Colonic mucosa (tissue), 4 donors: ENCODE measurements around the gene YIF1A. TPM values are rescaled to one million over a fixed set of nuclear protein-coding genes. Genes with fewer than 3 reads are reported as not detected.

Experiments used
- DNase-seq: peaks from one replicate; pipeline ENCODE4 v3.0.0-alpha.2; 2020
- H3K27ac ChIP-seq: fragments of 200-600 bp; one replicate; pipeline ENCODE4 v1.8.0; 2021
- H3K27me3 ChIP-seq: fragments of 200-600 bp; one replicate; pipeline ENCODE4 v1.8.0; 2021
- H3K36me3 ChIP-seq: fragments of 200-600 bp; one replicate; pipeline ENCODE4 v1.8.0; 2021
- H3K4me1 ChIP-seq: fragments of 200-600 bp; one replicate; pipeline ENCODE4 v1.8.0; 2021; ENCODE audit warnings: mild to moderate bottlenecking
- H3K4me3 ChIP-seq: fragments of 200-600 bp; one replicate; pipeline ENCODE4 v1.8.0; 2021
- H3K9ac ChIP-seq, 2 donors: one replicate each; pipeline ENCODE4 v1.7.0; 2013; ENCODE audit warnings: control low read depth in 2 of 2, low read depth in 2 of 2, low read length in 2 of 2
- H3K9me3 ChIP-seq: fragments of 200-600 bp; one replicate; pipeline ENCODE4 v1.8.0; 2021
- intact Hi-C: fragments of 100-400 bp; cut with DNase I; formaldehyde crosslinking; loops from one replicate; pipeline ENCODE4 v1.14.1; 2022
- total RNA-seq, 2 donors: library from RNA; stranded (reverse); fragmentation: NEBNext Ultra II Directional in 1 of 2; extraction: Animal tissue kit (Norgen Biotek cat#: 25700) in 1 of 2; gene quantifications; one replicate each; pipeline ENCODE4 v1.2.1, GENCODE V29; 2021
- TF ChIP-seq, protein P1 (sequence below): fragments of 200-600 bp; IDR thresholded peaks from one replicate; pipeline ENCODE4 v1.8.0; 2022; ENCODE audit warnings: antibody characterized with exemption, mild to moderate bottlenecking
- donor health status: healthy.
- donor health status: DM: no; HTN: no; CAD: no.
- donor health status: DM: no; HTN: no; CAD: no.

Gene YIF1A
- total RNA-seq, 2 donors from 2014 or later, result 87.4 to 159 TPM

DNA sequence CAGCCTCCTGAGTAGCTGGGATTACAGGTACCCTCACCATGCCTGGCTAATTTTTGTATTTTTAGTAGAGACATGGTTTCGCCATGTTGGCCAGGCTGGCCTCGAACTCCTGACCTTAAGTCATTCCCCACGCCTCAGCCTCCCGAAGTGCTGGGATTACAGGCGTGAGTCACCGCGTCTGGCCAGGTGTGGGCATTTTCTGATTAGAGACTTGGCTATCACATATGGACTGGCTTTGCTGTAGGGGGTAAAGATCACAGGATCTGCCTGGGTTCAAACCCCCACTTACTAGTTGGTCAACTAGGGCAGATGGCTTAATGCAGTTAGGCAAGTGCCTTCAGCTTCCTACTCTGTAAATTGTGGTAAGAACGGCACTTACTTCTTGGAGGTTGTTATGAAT is 21.4 kb upstream of the YIF1A start:
- no peak overlapping the region for H3K27ac ChIP-seq
- H3K4me3 ChIP-seq, result no peak overlapping the region
- H3K9me3 ChIP-seq, result no peaks in the 10 kb centered on the region
- no peak overlapping the region for H3K9ac ChIP-seq
- H3K27me3 ChIP-seq, result no peaks in the 10 kb centered on the region
- peaks cover 5% of the 10 kb centered on the region for H3K4me1 ChIP-seq
- TF ChIP-seq, protein P1, sequence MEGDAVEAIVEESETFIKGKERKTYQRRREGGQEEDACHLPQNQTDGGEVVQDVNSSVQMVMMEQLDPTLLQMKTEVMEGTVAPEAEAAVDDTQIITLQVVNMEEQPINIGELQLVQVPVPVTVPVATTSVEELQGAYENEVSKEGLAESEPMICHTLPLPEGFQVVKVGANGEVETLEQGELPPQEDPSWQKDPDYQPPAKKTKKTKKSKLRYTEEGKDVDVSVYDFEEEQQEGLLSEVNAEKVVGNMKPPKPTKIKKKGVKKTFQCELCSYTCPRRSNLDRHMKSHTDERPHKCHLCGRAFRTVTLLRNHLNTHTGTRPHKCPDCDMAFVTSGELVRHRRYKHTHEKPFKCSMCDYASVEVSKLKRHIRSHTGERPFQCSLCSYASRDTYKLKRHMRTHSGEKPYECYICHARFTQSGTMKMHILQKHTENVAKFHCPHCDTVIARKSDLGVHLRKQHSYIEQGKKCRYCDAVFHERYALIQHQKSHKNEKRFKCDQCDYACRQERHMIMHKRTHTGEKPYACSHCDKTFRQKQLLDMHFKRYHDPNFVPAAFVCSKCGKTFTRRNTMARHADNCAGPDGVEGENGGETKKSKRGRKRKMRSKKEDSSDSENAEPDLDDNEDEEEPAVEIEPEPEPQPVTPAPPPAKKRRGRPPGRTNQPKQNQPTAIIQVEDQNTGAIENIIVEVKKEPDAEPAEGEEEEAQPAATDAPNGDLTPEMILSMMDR, result no peak
- intact Hi-C loops, result no loop called here
- no peak for DNase-seq
- H3K36me3 ChIP-seq, result no peaks in the 10 kb centered on the region

DNA sequence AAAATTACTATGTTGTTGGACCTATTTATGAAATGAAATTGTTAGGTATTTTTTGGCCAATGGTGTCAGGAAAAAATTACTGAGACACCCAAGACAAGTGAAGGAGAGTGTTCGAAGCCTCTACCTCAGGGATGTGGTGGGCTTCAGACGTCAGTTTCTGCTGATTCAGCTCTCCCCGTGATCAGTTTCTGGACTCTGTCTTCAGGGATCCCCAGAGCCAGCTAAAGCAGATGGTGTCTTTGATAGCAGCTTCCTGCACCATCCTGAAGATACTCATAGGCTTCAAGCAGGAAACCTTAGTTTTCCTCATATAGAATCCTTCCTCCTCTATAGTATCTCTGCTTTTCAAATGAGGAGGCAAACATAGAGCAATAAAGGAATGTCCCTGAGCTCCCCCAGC is 20.5 kb upstream of the YIF1A start:
- no peak for DNase-seq
- H3K4me3 ChIP-seq, result no peak overlapping the region
- TF ChIP-seq, protein P1, result no peak
- no peaks in the 10 kb centered on the region for H3K36me3 ChIP-seq
- intact Hi-C loops, result no loop called here
- peaks cover 5% of the 10 kb centered on the region for H3K4me1 ChIP-seq
- no peaks in the 10 kb centered on the region for H3K9me3 ChIP-seq
- no peak overlapping the region for H3K27ac ChIP-seq
- H3K27me3 ChIP-seq, result no peaks in the 10 kb centered on the region
- no peak overlapping the region for H3K9ac ChIP-seq

DNA sequence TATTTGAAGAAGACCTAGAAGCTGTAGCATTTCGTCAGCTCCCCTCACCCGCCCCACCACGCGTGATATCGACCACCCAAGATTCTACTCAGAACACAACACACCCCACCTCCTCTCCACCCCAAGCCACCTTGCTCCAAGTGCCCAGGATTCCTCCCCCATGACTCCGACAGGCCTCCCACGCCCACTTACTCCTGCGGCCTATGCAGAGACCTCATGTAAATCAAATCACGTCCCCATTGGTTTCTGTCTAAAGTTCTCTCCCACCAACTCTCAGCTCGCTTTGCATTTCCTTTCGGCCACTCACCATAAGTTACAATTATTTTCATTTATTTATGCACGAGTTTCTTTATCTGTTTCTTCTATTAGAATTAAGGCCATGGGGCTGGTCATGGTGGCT is 13.7 kb upstream of the YIF1A start:
- Histone ChIP-seq H3K27ac (no peak overlapping the region), H3K9ac (no peak overlapping the region), H3K36me3 (no peaks in the 10 kb centered on the region), H3K27me3 (no peaks in the 10 kb centered on the region), H3K4me3 (no peak overlapping the region), H3K9me3 (no peaks in the 10 kb centered on the region), H3K4me1 (no peaks in the 10 kb centered on the region)
- no peak for DNase-seq
- TF ChIP-seq, protein P1, result no peak
- intact Hi-C loops, result no loop called here

DNA sequence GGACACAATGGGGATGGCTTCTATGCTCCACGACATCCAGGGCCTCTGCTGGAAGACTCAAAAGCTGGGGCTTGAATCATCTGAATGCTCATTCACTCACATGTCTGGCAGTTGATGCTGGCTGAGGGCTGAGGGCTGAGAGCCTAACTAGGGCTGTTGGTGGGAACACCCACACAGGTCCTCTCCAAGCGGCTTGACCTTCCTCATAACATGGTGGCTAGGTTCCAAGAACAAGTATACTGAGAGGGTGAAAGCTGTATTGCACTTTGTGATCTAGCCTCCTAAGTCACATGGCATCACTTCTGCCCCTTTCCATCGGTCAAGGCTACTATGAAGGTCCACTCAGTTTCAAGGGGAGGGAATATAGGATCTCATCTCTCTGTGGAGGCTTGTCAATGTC is 10.2 kb upstream of the YIF1A start:
- H3K27ac ChIP-seq, result no peak overlapping the region
- intact Hi-C loops, result no loop called here
- TF ChIP-seq, protein P1, result no peak
- no peaks in the 10 kb centered on the region for H3K9me3 ChIP-seq
- no peaks in the 10 kb centered on the region for H3K27me3 ChIP-seq
- H3K36me3 ChIP-seq, result no peaks in the 10 kb centered on the region
- no peak overlapping the region for H3K9ac ChIP-seq
- no peaks in the 10 kb centered on the region for H3K4me1 ChIP-seq
- no peak for DNase-seq
- no peak overlapping the region for H3K4me3 ChIP-seq

DNA sequence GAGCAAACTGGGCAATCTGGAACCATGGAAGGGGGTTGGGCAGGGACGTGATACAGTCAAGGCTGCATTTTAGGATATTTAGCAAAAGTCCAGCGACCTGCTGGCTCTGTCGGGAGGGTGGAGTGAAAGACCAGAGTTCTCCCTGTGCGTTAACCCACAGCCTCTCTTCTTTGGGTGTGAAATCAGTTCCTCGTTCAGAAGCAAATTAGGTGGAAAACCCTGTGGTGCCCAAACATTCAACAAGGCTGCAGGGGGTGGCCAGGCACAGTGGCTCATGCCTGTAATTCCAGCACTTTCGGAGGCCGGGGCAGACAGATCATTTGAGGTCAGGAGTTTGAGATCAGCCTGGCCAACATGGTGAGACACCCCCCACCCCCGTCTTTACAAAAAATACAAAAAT is 8.7 kb upstream of the YIF1A start:
- H3K4me1 ChIP-seq, result no peaks in the 10 kb centered on the region
- intact Hi-C loops, result no loop called here
- no peak overlapping the region for H3K27ac ChIP-seq
- H3K4me3 ChIP-seq, result no peak overlapping the region
- peaks cover under 1% of the 10 kb centered on the region for H3K27me3 ChIP-seq
- H3K9ac ChIP-seq, result no peak overlapping the region
- H3K9me3 ChIP-seq, result no peaks in the 10 kb centered on the region
- TF ChIP-seq, protein P1, result no peak
- H3K36me3 ChIP-seq, result no peaks in the 10 kb centered on the region
- no peak for DNase-seq
